A673 (cell line): ENCODE data around the gene CBX3. TPM values are rescaled to one million over a fixed set of nuclear protein-coding genes. Genes with fewer than 3 reads are reported as not detected.

Experiments
- BruUV-seq: library from RNA; stranded (reverse); fragments of 400-500 nt; replicated peaks from 2 replicates; lab custom pipeline; 2021; lab: Mats Ljungman, UMichigan
- CTCF ChIA-PET: fragments of 300-600 bp; sonication (Branson Sonifier 250); formaldehyde crosslinking; loops from one replicate; lab custom pipeline; 2022; ENCODE audit warnings: antibody characterized with exemption; lab: Charles Lee
- POLR2A ChIA-PET: fragments of 300-600 bp; sonication (Branson Sonifier 250); formaldehyde crosslinking; loops from one replicate; lab custom pipeline; 2022; ENCODE audit warnings: antibody characterized with exemption; ENCODE audit not compliant: low non-redundant PET; lab: Charles Lee
- DNase-seq: peaks from one replicate; pipeline ENCODE4 v3.0.0-alpha.2; 2015; ENCODE audit warnings: low spot score
- H3K27ac ChIP-seq: fragments of 200-600 bp; sonication (generic); 2 replicates; pipeline ENCODE4 v1.5.1; 2016; ENCODE audit warnings: mixed run types, low read depth, mild to moderate bottlenecking, mixed read lengths, antibody characterized with exemption, low read length; ENCODE audit not compliant: poor library complexity, severe bottlenecking
- H3K27me3 ChIP-seq: fragments of 200-600 bp; sonication (generic); replicated peaks from 2 replicates; pipeline ENCODE4 v1.6.1; 2017; ENCODE audit warnings: mixed run types, low read depth, mild to moderate bottlenecking, mixed read lengths, antibody characterized with exemption, low read length; ENCODE audit not compliant: insufficient read depth, poor library complexity
- H3K36me3 ChIP-seq: fragments of 200-600 bp; sonication (generic); 2 replicates; pipeline ENCODE4 v1.6.1; 2016; ENCODE audit warnings: mixed run types, mild to moderate bottlenecking, mixed read lengths, antibody characterized with exemption, low read length; ENCODE audit not compliant: insufficient read depth, poor library complexity, severe bottlenecking
- H3K4me1 ChIP-seq: fragments of 200-600 bp; sonication (generic); 2 replicates; pipeline ENCODE4 v1.6.1; 2017; ENCODE audit warnings: mixed run types, mild to moderate bottlenecking, mixed read lengths, antibody characterized with exemption, low read length; ENCODE audit not compliant: insufficient read depth, poor library complexity, severe bottlenecking
- H3K4me3 ChIP-seq: fragments of 200-600 bp; sonication (generic); 2 replicates; pipeline ENCODE4 v1.5.1; 2016; ENCODE audit warnings: low read depth, mixed run types, mild to moderate bottlenecking, mixed read lengths, low read length; ENCODE audit not compliant: poor library complexity, severe bottlenecking
- H3K9me3 ChIP-seq: fragments of 200-600 bp; sonication (generic); 2 replicates; pipeline ENCODE4 v1.6.1; 2016; ENCODE audit warnings: mixed run types, low read depth, mild to moderate bottlenecking, mixed read lengths, antibody characterized with exemption, low read length; ENCODE audit not compliant: poor library complexity, severe bottlenecking
- CTCF ChIP-seq: fragments of 300-800, 200-600 bp; sonication (generic); conservative IDR thresholded peaks from 2 replicates; pipeline ENCODE4 v1.5.1; 2017; ENCODE audit warnings: low read depth, mild to moderate bottlenecking, antibody characterized with exemption, low read length, moderate library complexity, mixed read lengths
- EZH2 ChIP-seq: fragments of 200-600 bp; sonication (generic); IDR thresholded peaks from 2 replicates; pipeline ENCODE4 v1.6.1; 2017; ENCODE audit warnings: borderline replicate concordance, low read depth, mild to moderate bottlenecking, mixed read lengths, antibody characterized with exemption, low read length; ENCODE audit not compliant: poor library complexity, severe bottlenecking
- intact Hi-C: fragments of 100-400 bp; cut with micrococcal nuclease; formaldehyde crosslinking; loops from one replicate; pipeline ENCODE4 v1.10.0; 2022; ENCODE audit not compliant: unreplicated experiment
- total RNA-seq: library from RNA; stranded (reverse); gene quantifications from 2 replicates; pipeline ENCODE4 v1.2.3, GENCODE V29; 2021

The CBX3 gene
- total RNA-seq, 1 experiment from 2014 or later: 228 TPM

GRCh38 chr7:26237035-26237807 is 35.7 kb downstream of the CBX3 start:
- no peaks in the 10 kb centered on the region for H3K27me3 ChIP-seq
- H3K9me3 ChIP-seq: no peaks in the 10 kb centered on the region
- TF ChIP-seq CTCF: no peak
- TF ChIP-seq EZH2: no peak
- ChIA-PET CTCF (interaction anchor here (0.6 kb wide), 1 partner anchor 37 kb away, joined by 3 read pairs; the partner anchor contains the start of gene HNRNPA2B1), POLR2A (no interaction called here)
- no peak overlapping the region for H3K27ac ChIP-seq
- no peaks in the 10 kb centered on the region for H3K36me3 ChIP-seq
- no peak overlapping the region for H3K4me3 ChIP-seq
- no peaks in the 10 kb centered on the region for H3K4me1 ChIP-seq
- BruUV-seq: no TSS peak
- intact Hi-C loops: no loop called here
- peak; percentile 32 for DNase-seq

- H3K36me3 ChIP-seq: no peaks in the 10 kb centered on the region
- H3K4me3 ChIP-seq: no peak overlapping the region
- POLR2A ChIA-PET: no interaction called here
- TF ChIP-seq EZH2 (no peak), CTCF (no peak)
- no peaks in the 10 kb centered on the region for H3K27me3 ChIP-seq
- no peak for DNase-seq
- CTCF ChIA-PET: no interaction called here
- H3K4me1 ChIP-seq: no peaks in the 10 kb centered on the region
- H3K27ac ChIP-seq: no peak overlapping the region
- intact Hi-C loops: no loop called here
- H3K9me3 ChIP-seq: no peaks in the 10 kb centered on the region
- no TSS peak for BruUV-seq
Measured at GRCh38 chr7:26238032-26238431, 36.5 kb downstream of the CBX3 start.

GRCh38 chr7:26245150-26245549 is 43.6 kb downstream of the CBX3 start:
- Histone ChIP-seq H3K4me3 (no peak overlapping the region), H3K4me1 (no peaks in the 10 kb centered on the region), H3K27me3 (no peaks in the 10 kb centered on the region), H3K36me3 (no peaks in the 10 kb centered on the region), H3K9me3 (no peaks in the 10 kb centered on the region), H3K27ac (no peak overlapping the region)
- no peak for TF ChIP-seq CTCF
- no peak for TF ChIP-seq EZH2
- DNase-seq: no peak
- intact Hi-C loops: no loop called here
- CTCF ChIA-PET: no interaction called here
- BruUV-seq: no TSS peak
- POLR2A ChIA-PET: no interaction called here
